GM10248 (cell line): ENCODE measurements around the gene NTHL1.
"Not testable (repeated sequence)": the region's sequence is repeated elsewhere in the genome, so short reads cannot be mapped to it uniquely, and the experiment has no call there.

Source experiments
- CTCF ChIA-PET: fragments of 300-600 bp; sonication (Branson Sonifier 250); formaldehyde crosslinking; extraction: SDS; loops from one replicate; lab custom pipeline; 2021; ENCODE audit warnings: antibody characterized with exemption; lab: Yijun Ruan, JAX
- POLR2A ChIA-PET: fragments of 350-650 bp; sonication (Branson Sonifier 250); formaldehyde crosslinking; extraction: SDS; loops from one replicate; lab custom pipeline; 2020; ENCODE audit warnings: antibody characterized with exemption; lab: Yijun Ruan, JAX
- DNase-seq: peaks from one replicate; pipeline ENCODE4 v3.0.0; 2012; ENCODE audit errors: extremely low spot score
- CTCF ChIP-seq: IDR thresholded peaks from 2 replicates; pipeline ENCODE4 v1.5.1; 2012; ENCODE audit warnings: mild to moderate bottlenecking, low read depth; ENCODE audit errors: extremely low read depth, missing control alignments, control extremely low read depth

Gene NTHL1

GRCh38 chr16:2037115-2037514 lies 10.5 kb downstream of the NTHL1 start:
- no peak for TF ChIP-seq CTCF
- ChIA-PET POLR2A (interaction anchor here (0.8 kb wide), 1 partner anchor 118 kb away, joined by 3 read pairs; the partner anchor contains the start of gene TRAF7), CTCF (no interaction called here)
- DNase-seq: no peak

- no peak for TF ChIP-seq CTCF
- CTCF ChIA-PET: interaction anchor here (1.4 kb wide), 1 partner anchor 12 kb away, joined by 3 read pairs; no protein-coding TSS in a partner anchor
- no peak for DNase-seq
- POLR2A ChIA-PET: interaction anchor here (0.8 kb wide), 1 partner anchor 119 kb away, joined by 3 read pairs; the partner anchor contains the start of gene TRAF7
Observed at GRCh38 chr16:2036200-2036966, 11.3 kb downstream of the NTHL1 start.

GRCh38 chr16:2035431-2036199 lies 12.0 kb downstream of the NTHL1 start:
- DNase-seq: no peak
- POLR2A ChIA-PET: interaction anchor here (0.6 kb wide), 1 partner anchor 119 kb away, joined by 5 read pairs; the partner anchor contains the start of gene TRAF7
- TF ChIP-seq CTCF: no peak
- CTCF ChIA-PET: interaction anchor here (1.4 kb wide), 1 partner anchor 12 kb away, joined by 3 read pairs; no protein-coding TSS in a partner anchor

- no peak for TF ChIP-seq CTCF
- DNase-seq: no peak
- ChIA-PET CTCF (no interaction called here), POLR2A (interaction anchor here (0.6 kb wide), 1 partner anchor 120 kb away, joined by 5 read pairs; the partner anchor contains the start of gene TRAF7)
Observed at GRCh38 chr16:2034696-2035430, 12.8 kb downstream of the NTHL1 start.

- POLR2A ChIA-PET: interaction anchor here (1.1 kb wide), 1 partner anchor 121 kb away, joined by 4 read pairs; the partner anchor contains the start of gene TRAF7
- DNase-seq, CTCF ChIA-PET: not testable (repeated sequence)
Observed at GRCh38 chr16:2033909-2034695, 13.5 kb downstream of the NTHL1 start.
